Neural cell (in vitro differentiated cells): ENCODE measurements around the gene KCNIP4.

Experiments
- EP300 ChIP-seq: fragments of 450-650 bp; conservative IDR thresholded peaks from 2 replicates; pipeline ENCODE4 v1.6.1; 2014; ENCODE audit warnings: antibody characterized with exemption, mild to moderate bottlenecking, moderate library complexity; ENCODE audit not compliant: poor library complexity, severe bottlenecking
- EZH2 ChIP-seq: fragments of 200-600, 300-800 bp; shearing (Covaris generic), sonication (generic); IDR thresholded peaks from 2 replicates; pipeline ENCODE4 v1.6.1; 2014; ENCODE audit warnings: antibody characterized with exemption, low read length, borderline replicate concordance, mild to moderate bottlenecking; ENCODE audit not compliant: insufficient read depth, poor library complexity, severe bottlenecking
- POLR2AphosphoS5 ChIP-seq: IDR thresholded peaks from 2 replicates; pipeline ENCODE4 v1.6.1; 2012
- SMC3 ChIP-seq: fragments of 450-650 bp; conservative IDR thresholded peaks from 2 replicates; pipeline ENCODE4 v1.6.1; 2014; ENCODE audit warnings: antibody characterized with exemption, mild to moderate bottlenecking, moderate library complexity; ENCODE audit not compliant: poor library complexity
- TAF1 ChIP-seq: IDR thresholded peaks from 2 replicates; pipeline ENCODE4 v1.6.1; 2012; ENCODE audit warnings: low read depth
- TF ChIP-seq, protein P1 (sequence below): fragments of 450-650 bp; IDR thresholded peaks from 2 replicates; pipeline ENCODE4 v1.5.1; 2014; ENCODE audit warnings: antibody characterized with exemption, mild to moderate bottlenecking, moderate library complexity; ENCODE audit not compliant: poor library complexity, severe bottlenecking
- TF ChIP-seq, protein P2 (sequence below): IDR thresholded peaks from 2 replicates; pipeline ENCODE4 v1.6.1; 2012; ENCODE audit warnings: borderline replicate concordance

DNA sequence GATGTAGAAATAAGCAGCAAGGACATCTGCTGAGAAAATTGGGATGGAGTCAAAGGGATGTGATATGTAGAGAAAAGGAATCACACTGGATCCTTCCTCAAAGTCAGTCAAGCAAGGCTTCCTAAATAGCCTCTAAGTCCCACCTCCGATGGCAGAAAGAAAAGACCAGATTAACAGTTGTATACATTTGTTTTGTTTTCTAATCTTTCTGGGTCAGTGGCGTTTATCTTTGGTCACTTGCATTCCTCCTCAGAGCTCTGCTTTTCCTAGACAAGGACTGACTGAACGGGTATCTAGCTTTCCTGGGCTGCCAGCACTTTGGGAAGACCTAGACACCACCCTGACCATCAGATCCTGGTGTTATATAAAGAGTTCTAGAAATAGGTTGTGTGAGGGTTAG lies 1225.1 kb downstream of the KCNIP4 start:
- TF ChIP-seq TAF1 (no peak), POLR2AphosphoS5 (no peak), EP300 (no peak), SMC3 (no peak), EZH2 (no peak)
- TF ChIP-seq, protein P1, sequence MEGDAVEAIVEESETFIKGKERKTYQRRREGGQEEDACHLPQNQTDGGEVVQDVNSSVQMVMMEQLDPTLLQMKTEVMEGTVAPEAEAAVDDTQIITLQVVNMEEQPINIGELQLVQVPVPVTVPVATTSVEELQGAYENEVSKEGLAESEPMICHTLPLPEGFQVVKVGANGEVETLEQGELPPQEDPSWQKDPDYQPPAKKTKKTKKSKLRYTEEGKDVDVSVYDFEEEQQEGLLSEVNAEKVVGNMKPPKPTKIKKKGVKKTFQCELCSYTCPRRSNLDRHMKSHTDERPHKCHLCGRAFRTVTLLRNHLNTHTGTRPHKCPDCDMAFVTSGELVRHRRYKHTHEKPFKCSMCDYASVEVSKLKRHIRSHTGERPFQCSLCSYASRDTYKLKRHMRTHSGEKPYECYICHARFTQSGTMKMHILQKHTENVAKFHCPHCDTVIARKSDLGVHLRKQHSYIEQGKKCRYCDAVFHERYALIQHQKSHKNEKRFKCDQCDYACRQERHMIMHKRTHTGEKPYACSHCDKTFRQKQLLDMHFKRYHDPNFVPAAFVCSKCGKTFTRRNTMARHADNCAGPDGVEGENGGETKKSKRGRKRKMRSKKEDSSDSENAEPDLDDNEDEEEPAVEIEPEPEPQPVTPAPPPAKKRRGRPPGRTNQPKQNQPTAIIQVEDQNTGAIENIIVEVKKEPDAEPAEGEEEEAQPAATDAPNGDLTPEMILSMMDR: no peak
- TF ChIP-seq, protein P2, sequence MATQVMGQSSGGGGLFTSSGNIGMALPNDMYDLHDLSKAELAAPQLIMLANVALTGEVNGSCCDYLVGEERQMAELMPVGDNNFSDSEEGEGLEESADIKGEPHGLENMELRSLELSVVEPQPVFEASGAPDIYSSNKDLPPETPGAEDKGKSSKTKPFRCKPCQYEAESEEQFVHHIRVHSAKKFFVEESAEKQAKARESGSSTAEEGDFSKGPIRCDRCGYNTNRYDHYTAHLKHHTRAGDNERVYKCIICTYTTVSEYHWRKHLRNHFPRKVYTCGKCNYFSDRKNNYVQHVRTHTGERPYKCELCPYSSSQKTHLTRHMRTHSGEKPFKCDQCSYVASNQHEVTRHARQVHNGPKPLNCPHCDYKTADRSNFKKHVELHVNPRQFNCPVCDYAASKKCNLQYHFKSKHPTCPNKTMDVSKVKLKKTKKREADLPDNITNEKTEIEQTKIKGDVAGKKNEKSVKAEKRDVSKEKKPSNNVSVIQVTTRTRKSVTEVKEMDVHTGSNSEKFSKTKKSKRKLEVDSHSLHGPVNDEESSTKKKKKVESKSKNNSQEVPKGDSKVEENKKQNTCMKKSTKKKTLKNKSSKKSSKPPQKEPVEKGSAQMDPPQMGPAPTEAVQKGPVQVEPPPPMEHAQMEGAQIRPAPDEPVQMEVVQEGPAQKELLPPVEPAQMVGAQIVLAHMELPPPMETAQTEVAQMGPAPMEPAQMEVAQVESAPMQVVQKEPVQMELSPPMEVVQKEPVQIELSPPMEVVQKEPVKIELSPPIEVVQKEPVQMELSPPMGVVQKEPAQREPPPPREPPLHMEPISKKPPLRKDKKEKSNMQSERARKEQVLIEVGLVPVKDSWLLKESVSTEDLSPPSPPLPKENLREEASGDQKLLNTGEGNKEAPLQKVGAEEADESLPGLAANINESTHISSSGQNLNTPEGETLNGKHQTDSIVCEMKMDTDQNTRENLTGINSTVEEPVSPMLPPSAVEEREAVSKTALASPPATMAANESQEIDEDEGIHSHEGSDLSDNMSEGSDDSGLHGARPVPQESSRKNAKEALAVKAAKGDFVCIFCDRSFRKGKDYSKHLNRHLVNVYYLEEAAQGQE: no peak
